GM13976 (cell line): ENCODE measurements around the gene PDE11A.

Experiments
- DNase-seq: peaks from one replicate; pipeline ENCODE4 v3.0.0; 2012; ENCODE audit warnings: low spot score
- CTCF ChIP-seq: IDR thresholded peaks from 2 replicates; pipeline ENCODE4 v1.5.1; 2012; ENCODE audit warnings: borderline replicate concordance, mild to moderate bottlenecking; ENCODE audit not compliant: insufficient read depth; ENCODE audit errors: extremely low read depth, missing control alignments, control extremely low read depth
- in situ Hi-C: fragments of 300-500 bp; cut with MboI; formaldehyde crosslinking; loops from one replicate; pipeline ENCODE4 v1.12.0; 2022; ENCODE audit warnings: low sequenced_read_pairs, mixed read lengths, inconsistent platforms; ENCODE audit not compliant: unreplicated experiment

The PDE11A gene

GRCh38 chr2:177705511-177706173, 366.9 kb downstream of the PDE11A start:
- in situ Hi-C loops = no loop called here
- no peak for TF ChIP-seq CTCF
- no peak for DNase-seq

DNA sequence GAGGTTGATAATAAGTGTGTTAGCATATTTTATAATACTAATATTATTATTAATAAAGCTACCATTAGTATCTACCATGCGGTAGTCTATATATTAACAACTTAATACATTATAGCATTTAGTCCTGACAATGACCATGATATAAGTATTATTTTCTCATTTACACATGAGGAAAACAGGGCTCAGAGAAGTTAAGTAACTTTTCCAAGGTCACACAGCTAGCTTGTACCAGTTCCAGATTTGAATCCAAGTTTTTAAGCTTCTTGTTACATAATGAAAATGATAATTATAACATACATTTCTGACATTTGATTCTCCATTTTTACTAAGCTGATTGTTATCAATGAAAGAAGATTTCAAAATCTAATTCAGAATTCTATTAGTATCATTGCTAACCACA, 369.4 kb downstream of the PDE11A start:
- in situ Hi-C loops = no loop called here
- no peak for DNase-seq
- no peak for TF ChIP-seq CTCF

DNA sequence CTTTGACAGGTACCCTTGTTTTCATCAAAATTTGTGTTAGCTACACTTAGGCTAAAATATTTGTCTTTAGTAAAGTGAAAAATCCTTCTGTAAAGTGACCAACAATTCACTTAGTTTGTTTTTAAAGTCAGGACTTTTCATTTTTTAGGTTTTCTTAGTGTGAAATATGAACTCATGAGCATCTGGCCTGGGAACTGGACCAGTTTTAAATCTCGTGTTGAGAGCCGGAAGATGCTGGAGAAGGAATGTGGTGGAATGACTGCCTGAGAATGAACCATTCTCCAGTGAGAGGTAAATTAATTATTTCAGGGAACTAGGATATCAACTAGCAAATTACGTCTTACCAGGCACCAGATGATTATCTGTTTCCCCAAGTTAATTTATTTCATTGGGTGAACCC, 374.3 kb downstream of the PDE11A start:
- in situ Hi-C loops = no loop called here
- DNase-seq = no peak
- no peak for TF ChIP-seq CTCF

DNA sequence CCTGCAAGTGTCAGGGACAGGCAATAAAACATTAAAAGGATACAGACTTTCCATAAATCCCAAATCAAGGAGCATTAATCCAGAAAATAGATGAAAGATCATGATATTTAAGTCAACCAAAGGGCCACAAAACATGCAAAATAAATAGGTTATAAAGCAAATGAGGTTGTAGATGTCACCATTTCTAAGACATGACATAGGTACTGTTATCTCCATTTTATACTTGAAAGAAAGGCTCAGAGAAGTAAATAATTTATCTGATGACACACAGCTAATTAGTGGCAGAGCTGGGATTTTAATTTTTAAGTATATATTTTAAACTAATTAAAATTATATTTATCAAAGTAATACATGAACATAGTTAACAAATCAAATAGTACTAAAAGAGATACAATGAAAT, 378.2 kb downstream of the PDE11A start:
- in situ Hi-C loops = no loop called here
- TF ChIP-seq CTCF = no peak
- no peak for DNase-seq

- no peak for DNase-seq
- no peak for TF ChIP-seq CTCF
- in situ Hi-C loops = no loop called here
These were observed 378.8 kb downstream of the PDE11A start for GRCh38 chr2:177693658-177694339.

- no peak for DNase-seq
These were observed 379.8 kb downstream of the PDE11A start for GRCh38 chr2:177692783-177693269.

More at GRCh38 chr2:177692783-177693269, 379.8 kb downstream of the PDE11A start:
- in situ Hi-C loops = no loop called here
- TF ChIP-seq CTCF = no peak
